ENCODE results near the gene ADAMTS12.
"Not testable (repeated sequence)": the region's sequence is repeated elsewhere in the genome, so short reads cannot be mapped to it uniquely, and the experiment has no call there.

Gene ADAMTS12

GRCh38 chr5:33906248-33906647 lies 14.5 kb upstream of the ADAMTS12 start:
- DNase-seq (ENCODE audit: low read depth in 2 of 2): not testable (repeated sequence)

DNA sequence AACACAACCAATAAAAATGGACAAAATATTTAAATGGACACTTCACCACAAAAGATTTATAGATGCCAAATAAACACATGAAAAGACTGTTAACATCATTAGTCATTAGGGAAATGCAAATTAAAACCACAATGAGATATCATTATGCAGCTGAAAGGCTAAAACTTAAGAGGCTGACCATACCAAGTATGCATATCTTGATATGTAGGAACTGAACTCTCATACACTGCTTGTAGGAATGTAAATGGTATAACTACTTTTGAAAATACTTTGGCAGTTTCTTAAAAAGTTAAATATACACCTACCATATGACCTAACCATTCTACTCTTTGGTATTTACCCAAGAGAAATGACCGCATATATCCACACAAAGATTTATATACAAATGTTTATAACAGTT lies 13.6 kb upstream of the ADAMTS12 start:
- DNase-seq (ENCODE audit: low read depth in 2 of 2): no peak

DNA sequence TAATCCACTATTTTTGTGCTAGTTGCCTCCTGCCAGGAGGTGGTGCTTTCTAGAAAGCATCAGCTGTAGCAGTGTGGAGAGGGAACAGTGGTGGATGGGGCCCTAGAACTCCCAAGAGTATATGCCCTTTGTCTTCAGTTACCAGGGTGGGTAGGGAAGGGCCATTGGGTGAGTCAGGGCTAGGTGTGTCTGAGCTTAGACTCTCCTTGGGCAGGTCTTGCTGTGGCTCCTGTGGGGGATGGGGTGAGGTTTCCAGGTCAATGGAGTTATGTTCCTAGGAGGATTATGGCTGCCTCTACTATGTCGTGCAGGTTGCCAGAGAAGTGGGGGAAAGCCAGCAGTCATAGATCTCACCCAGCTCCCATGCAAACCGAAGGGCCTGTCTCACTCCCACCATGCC lies 11.3 kb upstream of the ADAMTS12 start:
- DNase-seq (ENCODE audit: low read depth in 2 of 2): no peak

- DNase-seq (ENCODE audit: low read depth in 2 of 2): no peak
Measured at GRCh38 chr5:33901156-33901555, 9.4 kb upstream of the ADAMTS12 start.

- DNase-seq (ENCODE audit: low read depth in 2 of 2): no peak
Measured at GRCh38 chr5:33894566-33894965, 2.8 kb upstream of the ADAMTS12 start.

- no peak for DNase-seq (ENCODE audit: low read depth in 2 of 2)
Measured at GRCh38 chr5:33892620-33893137, 889 bp upstream of the ADAMTS12 start.

DNA sequence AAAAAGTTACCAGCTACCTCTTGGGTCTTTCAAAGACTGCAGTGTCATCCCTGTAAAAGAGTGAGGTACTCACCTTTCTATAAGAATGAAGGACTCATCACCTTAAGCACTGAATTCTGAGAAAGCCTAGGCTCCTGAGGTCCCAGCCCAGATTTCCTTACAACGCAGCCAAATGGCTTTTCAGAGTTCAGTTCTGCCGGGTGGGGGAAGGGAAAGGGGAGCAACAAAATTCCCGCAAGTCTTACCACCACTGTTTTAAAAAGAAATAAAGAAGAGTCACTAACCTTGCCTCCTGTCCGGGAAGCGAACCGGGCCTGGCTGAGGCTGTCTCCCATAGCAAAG lies 373 bp downstream of the ADAMTS12 start:
- DNase-seq (ENCODE audit: low read depth in 2 of 2): no peak

DNA sequence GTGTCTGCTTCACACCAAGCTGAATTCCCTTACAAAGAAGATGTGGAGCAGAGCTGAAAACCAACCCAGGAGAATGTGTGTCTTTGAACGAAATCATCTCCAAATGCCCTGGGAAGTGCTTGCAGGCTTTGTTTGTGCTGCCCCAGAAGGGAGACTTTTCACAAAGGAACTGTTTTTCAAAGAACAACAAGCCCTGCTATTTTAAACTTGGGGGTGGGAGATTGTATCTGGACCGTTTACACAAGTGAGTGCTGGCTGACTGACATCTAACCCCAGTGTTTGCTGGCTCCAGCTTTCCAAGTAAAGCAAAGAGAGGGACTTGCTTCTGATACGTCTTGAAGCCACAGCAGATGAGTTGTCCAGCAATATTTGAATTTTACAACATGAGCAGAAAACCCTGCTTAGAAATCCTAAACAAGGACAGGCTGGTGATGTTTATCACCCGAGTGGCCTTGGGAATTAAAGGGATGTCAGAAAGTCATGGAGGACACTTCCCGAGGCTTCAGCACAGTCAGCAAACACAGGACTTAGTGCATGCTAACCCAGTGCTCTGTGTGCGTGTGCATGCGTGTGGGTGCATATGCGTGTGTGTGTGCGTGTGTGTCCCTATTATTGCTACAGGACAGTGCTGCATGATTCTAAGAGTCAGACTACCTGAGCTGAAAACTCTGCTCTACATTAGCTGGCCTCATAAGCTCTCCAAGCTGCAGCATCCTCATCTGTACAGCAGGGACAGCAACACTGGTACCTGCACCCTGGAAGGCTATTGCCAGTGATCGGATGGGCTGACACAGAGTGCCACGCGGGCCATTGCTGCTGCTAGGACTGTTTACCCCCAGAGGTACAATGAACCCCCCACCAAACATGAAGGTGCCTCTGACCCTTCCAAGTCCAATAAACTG lies 1.4 kb downstream of the ADAMTS12 start:
- DNase-seq (ENCODE audit: low read depth in 2 of 2): no peak

DNA sequence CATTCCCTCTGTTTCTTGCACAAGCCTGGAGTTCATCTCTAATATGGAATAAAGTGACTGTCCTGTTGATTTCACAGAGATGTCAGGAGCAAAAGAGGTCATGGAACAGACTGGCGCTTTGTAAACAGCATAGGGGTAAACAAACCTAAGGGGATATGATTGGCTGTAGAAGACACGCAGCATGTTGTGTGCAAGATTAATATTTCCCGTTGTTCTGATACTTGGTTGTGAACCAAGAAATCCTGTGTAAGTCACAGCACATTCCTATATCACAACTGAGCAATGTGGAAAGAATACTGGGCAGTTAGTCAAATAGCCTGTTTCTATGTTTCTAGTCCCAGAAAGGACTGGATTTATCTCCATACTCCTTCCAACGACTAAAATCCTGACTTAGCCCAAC lies 3.2 kb downstream of the ADAMTS12 start:
- no peak for DNase-seq (ENCODE audit: low read depth in 2 of 2)

DNA sequence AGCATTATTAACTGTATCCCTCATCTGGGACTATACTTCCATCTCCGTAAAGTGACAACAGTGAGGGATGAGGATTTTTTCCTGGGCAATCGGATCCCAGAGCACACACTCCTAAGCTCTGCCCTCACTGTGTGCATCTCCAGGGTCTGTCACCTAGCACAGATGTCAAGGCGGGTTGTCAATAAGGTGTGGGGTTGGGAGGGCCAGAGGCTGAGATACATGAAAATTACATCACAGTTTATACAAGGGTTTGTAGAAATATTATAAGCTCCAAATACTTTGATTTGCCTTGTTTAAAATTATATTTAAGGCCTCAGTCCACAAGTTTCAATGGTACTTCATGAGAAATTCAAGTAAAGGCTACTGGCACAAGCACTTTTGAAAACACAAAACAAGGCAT lies 4.5 kb downstream of the ADAMTS12 start:
- no peak for DNase-seq (ENCODE audit: low read depth in 2 of 2)

DNA sequence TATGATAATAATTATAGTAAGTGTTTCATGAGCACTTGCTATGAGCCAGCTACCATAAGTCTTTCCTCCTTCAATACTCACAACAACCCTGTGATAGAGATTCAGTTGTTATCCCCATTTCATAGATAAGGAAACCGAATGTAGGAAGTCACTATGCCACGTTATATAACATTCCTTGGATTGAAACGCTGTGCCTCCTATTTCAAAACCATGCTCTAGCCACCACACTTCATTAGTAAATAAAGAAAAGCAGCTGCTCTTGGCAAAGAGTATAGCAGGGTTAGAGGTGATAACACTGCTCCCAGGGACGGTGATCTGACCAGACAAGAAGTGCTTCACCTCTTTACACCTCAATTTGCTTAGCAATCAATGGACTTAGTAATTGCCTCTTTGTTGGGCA lies 5.5 kb downstream of the ADAMTS12 start:
- DNase-seq (ENCODE audit: low read depth in 2 of 2): no peak

DNA sequence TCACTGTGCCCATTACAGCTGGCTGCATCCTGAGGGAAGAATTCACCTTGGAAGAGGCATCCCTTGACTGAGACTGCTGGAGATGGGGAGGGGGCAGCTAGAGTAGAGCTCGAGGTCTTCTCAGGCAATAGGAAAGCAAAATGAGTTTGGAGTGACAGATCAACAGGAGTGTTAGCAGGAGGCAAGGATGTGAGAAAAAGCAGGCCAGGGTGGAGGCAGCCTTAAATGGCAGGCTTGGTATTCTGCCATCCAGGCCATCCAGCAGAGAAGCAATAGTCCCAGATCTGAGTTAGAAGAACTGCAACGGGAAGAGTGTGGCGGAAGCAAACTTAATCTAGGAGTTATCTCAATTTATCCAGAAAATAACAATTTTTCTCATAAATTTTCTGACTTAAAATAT lies 6.1 kb downstream of the ADAMTS12 start:
- DNase-seq (ENCODE audit: low read depth in 2 of 2): no peak

DNA sequence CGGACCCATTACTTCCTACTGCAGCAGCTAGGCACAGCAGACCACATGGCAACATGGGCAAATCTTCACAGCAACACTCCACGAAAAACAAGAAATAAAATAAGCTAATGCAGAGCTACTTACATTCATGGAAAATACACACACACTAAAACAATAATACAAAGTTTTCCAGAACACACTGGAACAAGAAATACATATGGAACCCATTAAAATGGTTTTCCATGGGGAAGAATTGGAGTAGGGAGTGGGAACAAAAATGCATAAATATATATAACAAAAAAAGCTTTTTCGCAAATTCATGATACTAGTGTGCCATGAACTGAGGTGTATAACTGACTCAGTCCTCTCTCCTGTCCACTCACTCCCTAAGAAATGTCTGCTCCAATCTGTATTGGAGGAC lies 8.3 kb downstream of the ADAMTS12 start:
- no peak for DNase-seq (ENCODE audit: low read depth in 2 of 2)

DNA sequence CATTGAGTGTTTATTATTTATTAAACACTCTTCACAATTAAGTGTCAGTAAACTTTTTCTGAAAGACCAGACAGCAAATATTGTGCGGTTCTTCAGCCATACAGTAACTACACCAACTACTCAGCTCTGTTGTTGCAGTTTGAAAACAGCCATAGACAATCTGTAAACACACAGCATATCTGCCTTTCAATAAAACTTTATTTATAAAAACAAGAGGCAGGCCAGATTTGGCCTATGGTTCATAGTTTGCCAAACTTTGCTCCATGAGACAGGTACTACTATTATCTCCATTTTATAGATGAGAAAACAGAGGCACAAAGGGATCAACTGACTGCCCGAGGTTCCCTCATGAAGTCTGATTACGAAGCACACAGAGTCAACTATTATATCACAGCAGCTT lies 11.5 kb downstream of the ADAMTS12 start:
- no peak for DNase-seq (ENCODE audit: low read depth in 2 of 2)

GRCh38 chr5:33877449-33877848 lies 14.3 kb downstream of the ADAMTS12 start:
- DNase-seq (ENCODE audit: low read depth in 2 of 2): no peak

DNA sequence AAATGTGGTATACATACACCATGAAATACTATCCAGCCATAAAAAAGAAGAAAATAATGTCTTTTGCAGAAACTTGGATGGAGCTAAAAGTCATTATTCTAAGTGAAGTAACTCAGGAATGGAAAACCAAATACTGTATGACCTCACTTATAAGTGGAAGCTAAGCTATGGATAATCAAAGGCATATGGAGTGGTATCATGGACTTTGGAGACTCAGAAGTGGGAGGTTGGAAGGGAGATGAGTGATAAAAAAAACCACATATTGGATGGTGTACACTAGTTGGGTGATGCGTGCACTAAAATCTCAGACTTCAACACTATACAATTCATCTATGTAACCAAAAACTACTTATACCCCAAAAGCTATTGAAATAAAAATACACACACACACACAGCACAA lies 24.5 kb downstream of the ADAMTS12 start:
- no peak for DNase-seq (ENCODE audit: low read depth in 2 of 2)

DNA sequence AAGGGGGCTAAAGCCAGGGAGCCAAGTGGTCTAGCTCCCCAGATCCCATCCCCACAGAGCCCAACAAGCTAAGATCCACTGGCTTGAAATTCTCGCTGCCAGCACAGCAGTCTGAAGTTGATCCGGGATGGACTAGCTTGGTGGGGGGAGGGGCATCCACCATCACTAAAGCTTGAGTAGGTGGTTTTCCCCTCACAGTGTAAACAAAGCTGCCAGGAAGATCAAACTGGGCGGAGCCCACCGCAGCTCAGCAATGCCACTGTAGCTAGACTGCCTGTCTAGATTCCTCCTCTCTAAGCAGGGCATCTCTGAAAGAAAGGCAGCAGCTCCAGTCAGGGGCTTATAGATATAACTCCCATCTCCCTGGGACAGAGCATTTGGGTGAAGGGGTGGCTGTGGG lies 32.6 kb downstream of the ADAMTS12 start:
- DNase-seq (ENCODE audit: low read depth in 2 of 2): peak in 1 of 2 donors; percentile 7

- no peak for DNase-seq (ENCODE audit: low read depth in 2 of 2)
Measured at GRCh38 chr5:33857037-33857436, 34.8 kb downstream of the ADAMTS12 start.

- no peak for DNase-seq (ENCODE audit: low read depth in 2 of 2)
Measured at GRCh38 chr5:33855396-33855795, 36.4 kb downstream of the ADAMTS12 start.

- no peak for DNase-seq (ENCODE audit: low read depth in 2 of 2)
Measured at GRCh38 chr5:33854733-33855151, 37.0 kb downstream of the ADAMTS12 start.

DNA sequence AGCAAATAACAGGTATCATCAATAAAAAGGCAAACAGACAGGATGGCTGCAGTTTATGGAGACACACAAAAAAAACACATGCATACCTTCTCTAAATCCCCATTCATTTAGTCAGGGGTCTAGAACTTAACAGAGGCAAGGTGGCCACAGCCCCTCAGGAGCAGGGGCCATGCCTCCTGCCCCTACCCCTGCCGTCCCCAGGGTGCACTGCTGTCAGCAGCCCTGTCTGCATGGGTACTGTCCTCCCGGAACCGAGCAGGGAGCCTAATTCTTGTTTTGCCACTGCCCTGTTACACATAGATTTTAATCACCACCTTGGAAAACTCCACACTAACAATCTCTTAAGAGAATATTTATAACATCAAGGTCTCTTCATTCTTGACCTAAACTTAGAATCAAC lies 39.0 kb downstream of the ADAMTS12 start:
- DNase-seq (ENCODE audit: low read depth in 2 of 2): no peak

- no peak for DNase-seq (ENCODE audit: low read depth in 2 of 2)
Measured at GRCh38 chr5:33852319-33852718, 39.5 kb downstream of the ADAMTS12 start.

DNA sequence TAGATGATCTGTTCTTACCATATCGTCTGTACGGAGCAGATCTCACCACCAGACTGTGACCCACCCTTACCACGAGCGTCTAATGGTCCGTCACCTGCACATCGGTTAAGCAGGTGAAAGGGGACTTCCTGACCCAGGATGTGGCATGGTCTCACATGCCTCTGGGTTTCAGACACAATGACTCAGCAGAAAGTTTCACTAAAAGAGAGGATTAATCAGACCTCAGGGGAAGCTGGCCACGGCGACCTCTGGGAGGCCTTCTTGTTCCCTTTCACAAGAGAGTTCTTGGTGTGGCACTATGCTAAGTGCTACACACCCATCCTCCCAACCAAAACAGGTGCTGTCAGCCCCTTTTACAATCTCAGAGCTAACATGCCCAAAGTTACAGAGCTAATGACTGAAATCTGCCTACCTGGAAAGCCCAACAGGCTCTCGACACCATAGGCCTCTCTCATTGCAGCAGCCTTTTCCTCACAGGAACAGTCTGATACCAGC lies 41.6 kb downstream of the ADAMTS12 start:
- DNase-seq (ENCODE audit: low read depth in 2 of 2): no peak

DNA sequence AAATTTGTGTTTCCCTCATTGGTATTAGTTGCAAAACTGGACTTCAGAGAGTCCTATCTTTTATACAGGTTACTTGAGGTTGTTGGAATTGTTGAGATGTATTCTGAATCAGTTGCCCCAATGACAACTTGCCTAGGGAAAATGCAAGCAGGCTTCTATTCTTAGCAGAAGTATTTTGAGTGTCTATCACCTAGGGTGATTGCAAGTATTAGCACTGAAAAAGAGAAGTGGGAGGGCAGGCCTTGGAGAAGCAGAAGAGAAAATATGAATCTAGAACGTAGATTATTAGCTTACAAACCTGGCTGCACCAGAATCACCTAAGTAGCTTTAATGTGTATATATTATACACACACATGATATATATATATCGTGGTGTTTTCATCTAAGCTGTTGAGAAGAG lies 43.2 kb downstream of the ADAMTS12 start:
- no peak for DNase-seq (ENCODE audit: low read depth in 2 of 2)
